GM12872 (cell line): Measurements from ENCODE around the gene IL17RA.

Experiments used
- TF ChIP-seq, protein P1 (sequence below): IDR thresholded peaks from 3 replicates; pipeline ENCODE4 v1.5.1; 2011; ENCODE audit warnings: low read depth, mild to moderate bottlenecking, low read length, moderate library complexity; ENCODE audit not compliant: insufficient read depth

Gene IL17RA

DNA sequence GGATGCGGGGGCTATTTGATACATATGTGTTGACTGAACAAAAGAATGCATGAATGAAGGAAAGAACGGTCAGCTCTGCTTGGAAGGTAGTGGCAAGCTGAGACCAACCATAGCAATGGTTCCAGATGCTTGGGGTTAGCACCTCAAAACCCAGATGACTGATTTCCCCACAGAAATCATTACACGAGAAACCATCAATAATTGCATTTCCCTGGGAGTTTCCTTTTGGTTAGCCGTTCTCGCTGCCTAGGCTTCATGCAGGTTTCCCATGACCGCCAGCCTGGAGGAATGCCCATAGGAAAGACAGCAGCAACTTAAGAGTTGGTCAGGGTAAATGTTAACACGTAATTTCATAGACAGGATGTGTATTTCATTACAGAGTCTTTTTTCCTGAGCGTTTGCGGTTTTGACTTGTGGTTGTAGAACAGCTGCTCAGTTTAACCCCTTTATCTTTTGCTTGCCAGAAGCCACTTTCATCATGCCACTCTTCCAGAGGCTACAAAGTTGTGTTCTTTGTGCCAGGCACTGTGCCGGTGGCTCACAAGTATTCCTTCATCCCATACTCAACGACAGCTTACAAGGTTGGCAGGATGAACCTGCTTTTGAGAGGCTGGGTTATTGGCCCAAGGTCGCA, 2.8 kb downstream of the IL17RA start:
- TF ChIP-seq, protein P1, sequence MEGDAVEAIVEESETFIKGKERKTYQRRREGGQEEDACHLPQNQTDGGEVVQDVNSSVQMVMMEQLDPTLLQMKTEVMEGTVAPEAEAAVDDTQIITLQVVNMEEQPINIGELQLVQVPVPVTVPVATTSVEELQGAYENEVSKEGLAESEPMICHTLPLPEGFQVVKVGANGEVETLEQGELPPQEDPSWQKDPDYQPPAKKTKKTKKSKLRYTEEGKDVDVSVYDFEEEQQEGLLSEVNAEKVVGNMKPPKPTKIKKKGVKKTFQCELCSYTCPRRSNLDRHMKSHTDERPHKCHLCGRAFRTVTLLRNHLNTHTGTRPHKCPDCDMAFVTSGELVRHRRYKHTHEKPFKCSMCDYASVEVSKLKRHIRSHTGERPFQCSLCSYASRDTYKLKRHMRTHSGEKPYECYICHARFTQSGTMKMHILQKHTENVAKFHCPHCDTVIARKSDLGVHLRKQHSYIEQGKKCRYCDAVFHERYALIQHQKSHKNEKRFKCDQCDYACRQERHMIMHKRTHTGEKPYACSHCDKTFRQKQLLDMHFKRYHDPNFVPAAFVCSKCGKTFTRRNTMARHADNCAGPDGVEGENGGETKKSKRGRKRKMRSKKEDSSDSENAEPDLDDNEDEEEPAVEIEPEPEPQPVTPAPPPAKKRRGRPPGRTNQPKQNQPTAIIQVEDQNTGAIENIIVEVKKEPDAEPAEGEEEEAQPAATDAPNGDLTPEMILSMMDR, result no peak

DNA sequence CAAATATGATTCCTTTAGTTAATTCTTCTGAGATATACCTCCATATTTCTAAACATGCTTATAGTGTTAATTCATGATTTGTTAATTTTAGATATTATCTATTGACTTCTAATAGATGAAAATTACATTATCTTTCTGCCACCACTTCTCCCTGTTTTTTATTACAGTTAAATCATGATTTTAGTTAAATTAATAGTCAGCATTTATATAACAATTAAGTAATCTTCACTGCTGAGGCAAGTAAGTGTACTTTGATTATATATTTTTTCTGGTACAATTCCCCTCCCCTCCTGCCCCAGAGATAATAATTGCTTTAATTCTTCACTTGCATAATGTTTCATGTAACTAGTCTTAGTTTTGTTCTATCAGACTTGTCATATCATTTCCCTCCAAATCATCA, 5.8 kb downstream of the IL17RA start:
- TF ChIP-seq, protein P1, result no peak

DNA sequence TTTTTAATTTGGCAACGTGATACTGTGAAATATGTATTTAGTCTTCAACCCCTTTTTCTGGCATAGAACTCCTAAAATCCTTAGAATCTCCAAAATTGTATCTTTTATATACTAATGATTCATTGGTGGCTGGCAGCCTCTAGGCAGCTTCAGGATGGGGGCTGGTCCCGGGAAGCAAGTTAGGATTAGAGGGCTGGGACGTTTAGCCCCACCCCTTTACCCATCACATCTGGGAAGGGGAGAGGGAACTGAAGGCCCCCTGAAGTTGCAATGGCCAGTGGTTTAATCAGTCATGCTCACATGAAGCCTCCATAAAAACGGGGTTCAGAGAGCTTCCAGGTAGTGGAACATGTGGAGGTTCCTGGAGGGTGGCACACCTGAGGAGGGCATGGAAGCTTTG, 7.1 kb downstream of the IL17RA start:
- TF ChIP-seq, protein P1, result no peak

DNA sequence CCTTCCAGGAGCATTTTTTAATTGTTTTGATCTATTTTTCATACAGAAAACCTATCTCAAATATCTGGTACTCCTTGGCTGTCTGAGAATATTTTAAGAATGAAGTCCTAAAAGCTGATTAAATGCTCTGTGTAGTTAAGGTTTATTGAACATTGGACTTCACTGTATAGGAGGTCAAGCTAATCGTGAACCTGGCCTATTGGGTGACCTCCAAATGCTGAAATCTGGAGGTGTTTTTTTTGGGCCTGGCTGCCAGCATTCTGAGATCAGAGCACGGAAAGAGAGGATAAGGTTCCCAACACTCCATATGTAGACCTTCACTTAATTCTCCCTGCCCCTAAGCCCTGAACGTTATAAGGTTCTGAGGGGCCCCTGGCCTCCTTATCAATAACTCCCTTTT, 8.3 kb downstream of the IL17RA start:
- TF ChIP-seq, protein P1, result no peak

DNA sequence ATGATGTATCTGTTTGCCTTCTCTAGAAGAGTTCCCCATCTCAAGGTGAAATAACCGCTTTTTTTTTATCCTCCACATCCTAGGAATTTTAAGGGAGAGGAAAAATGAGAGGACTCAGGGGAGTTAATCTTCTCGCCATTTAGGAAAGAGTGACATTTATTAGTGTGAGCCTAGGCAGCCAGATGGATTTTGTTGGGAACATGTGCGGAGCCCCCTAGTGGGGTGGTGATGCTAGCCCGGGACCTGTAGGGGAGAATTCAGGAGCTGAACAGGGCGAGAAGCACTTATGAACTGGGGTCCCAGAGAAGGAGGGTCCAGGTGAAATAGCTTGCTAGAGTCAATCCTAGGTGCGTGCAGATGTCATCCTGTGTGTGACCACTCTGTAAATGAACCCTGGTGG, 10.7 kb downstream of the IL17RA start:
- TF ChIP-seq, protein P1, result peak; percentile 31; the same call in 1 of the 3 replicates

DNA sequence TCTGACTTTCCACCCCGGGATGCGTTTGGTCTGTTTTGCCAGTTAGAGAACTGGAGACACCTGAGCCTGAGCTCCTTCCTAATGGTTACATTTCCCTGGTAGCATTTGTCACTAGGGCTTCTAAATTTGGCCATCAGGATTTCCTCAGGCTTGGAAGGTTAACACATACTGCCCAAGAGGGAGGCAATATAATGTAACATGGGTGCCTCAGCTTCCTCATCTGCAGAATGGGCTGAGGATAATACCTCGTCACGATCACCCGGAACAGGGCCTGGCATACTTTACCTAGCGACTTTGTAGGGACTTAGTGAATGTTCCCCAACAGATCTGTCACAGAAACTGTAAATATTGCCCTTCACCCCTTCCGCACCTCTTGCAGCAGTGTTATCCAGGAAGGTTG, 11.3 kb downstream of the IL17RA start:
- TF ChIP-seq, protein P1, result no peak

DNA sequence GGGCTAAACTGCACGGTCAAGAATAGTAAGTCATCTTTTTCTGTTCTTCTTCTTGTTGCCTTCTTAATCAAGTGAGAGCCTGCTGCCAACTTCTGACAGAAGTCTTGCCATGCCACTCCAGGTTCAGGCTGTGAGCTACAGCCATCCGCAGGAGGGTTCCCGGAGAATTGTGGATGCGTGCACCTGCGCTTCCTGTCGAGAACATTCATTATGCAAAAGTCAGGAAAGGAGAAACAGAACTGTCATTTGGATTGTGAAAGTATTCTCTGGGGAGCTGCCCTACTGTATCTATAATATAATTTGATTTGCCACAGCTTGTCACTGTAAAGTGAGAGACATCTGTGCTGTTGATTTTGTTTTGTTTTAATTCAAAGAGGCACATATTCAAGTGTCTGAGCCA, 12.3 kb downstream of the IL17RA start:
- TF ChIP-seq, protein P1, result no peak

DNA sequence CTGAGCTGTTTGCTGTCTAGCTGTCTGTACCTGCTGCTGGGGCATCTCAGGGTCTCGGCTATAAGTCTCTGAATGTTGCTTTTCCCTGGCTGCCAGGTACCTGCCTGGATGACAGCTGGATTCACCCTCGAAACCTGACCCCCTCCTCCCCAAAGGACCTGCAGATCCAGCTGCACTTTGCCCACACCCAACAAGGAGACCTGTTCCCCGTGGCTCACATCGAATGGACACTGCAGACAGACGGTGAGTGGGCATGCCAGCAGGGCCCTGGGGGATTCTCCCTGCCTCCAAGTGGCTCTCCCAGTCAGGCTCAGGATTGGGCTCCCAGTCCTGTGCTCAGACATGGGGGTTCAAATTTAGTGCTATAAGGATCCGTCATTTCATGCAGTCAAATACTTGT, 12.9 kb downstream of the IL17RA start:
- TF ChIP-seq, protein P1, result no peak
